ENCODE data around the gene PRELID2. TPM values are rescaled to one million over a fixed set of nuclear protein-coding genes. Genes with fewer than 3 reads are reported as not detected.
"Not testable (repeated sequence)": the region's sequence is repeated elsewhere in the genome, so short reads cannot be mapped to it uniquely, and the experiment has no call there.

The PRELID2 gene
- total RNA-seq, 3 donors from 2014 or later = 60.0 to 151 (median 77.9) TPM

DNA sequence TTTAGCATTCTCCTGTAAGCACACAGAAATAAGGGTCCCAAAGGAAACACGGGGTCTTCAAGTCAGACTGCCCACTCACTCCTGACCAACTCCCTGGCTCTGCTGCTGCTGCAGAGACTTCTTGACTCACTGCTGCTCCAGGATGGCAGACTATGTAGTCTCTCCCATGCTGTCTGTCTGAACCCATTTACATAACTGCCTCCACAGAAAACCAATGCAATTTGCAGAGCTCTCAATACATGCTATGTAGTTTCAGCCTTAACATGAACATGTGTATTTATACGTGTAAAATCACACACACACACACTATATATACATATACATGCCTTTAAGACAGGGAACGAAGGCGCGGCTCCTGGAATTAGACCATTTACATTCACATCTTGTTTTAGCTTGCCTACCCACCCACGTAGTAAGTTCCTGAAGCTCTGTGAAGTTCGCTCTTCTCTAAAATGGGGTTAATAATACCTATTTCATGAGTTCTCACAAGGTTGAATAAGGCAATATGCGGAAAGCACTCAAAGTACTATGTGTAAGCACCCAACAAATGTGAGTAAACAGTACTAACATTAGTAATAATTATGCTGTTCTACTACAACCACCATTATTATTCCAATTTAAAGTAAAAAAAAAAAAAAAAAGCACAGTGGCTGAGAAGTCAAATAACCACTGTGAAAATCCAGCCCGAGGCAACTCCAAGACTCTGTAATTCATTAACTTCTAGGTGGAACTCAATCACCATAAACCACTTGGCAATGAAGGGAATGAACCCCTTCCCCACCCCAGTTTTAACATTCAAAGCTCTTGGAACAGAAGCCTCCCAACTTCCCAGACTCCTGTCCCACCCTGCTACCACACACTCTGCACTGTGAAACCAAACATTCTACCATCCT lies 31.8 kb downstream of the PRELID2 start:
- no peak for TF ChIP-seq CTCF (IDR thresholded peaks at IDR 0.05)
- DNase-seq (peak in 1 of 3 donors; percentile 9), ATAC-seq (peak; percentile 16)
- Histone ChIP-seq H3K4me3 (no peak overlapping the region), H3K4me1 (ENCODE audit: low read depth) (no peaks in the 10 kb centered on the region), H3K9me3 (no peaks in the 10 kb centered on the region), H3K36me3 (ENCODE audit: low read depth) (no peaks in the 10 kb centered on the region)
- intact Hi-C loops (cut with DNase I, micrococcal nuclease) = no loop called here

DNA sequence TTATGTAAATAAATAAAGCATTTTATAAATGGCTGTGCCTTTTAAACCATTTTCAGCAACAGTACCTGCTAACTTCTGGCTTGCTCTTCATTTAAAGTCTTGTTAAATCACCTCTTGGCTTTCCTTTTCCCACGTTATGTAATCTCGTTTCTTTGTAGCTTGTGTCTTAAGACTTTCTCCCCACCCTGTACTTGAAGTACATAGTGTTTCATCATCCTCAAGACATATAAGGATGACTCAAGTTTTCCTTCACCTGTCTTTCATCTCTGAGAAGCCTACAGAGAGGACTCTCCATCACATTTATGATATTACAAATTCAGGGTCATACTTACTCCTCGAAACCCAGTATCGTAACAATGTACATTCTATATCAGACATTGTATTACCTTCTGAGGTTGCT lies 33.9 kb downstream of the PRELID2 start:
- intact Hi-C loops (cut with DNase I, micrococcal nuclease) = no loop called here
- Histone ChIP-seq H3K9me3 (no peaks in the 10 kb centered on the region), H3K4me3 (no peak overlapping the region), H3K4me1 (ENCODE audit: low read depth) (no peaks in the 10 kb centered on the region), H3K36me3 (ENCODE audit: low read depth) (no peaks in the 10 kb centered on the region)
- DNase-seq (no peak), ATAC-seq (no peak)
- TF ChIP-seq CTCF (IDR thresholded peaks at IDR 0.05) = no peak

- TF ChIP-seq CTCF (IDR thresholded peaks at IDR 0.05) = no peak
- Histone ChIP-seq H3K9me3 (no peaks in the 10 kb centered on the region), H3K4me1 (ENCODE audit: low read depth) (no peaks in the 10 kb centered on the region), H3K36me3 (ENCODE audit: low read depth) (no peaks in the 10 kb centered on the region), H3K4me3 (no peak overlapping the region)
- no peak for DNase-seq
- ATAC-seq = no peak
- intact Hi-C loops (cut with DNase I, micrococcal nuclease) = no loop called here
These were observed 35.0 kb downstream of the PRELID2 start for GRCh38 chr5:145800181-145800580.

DNA sequence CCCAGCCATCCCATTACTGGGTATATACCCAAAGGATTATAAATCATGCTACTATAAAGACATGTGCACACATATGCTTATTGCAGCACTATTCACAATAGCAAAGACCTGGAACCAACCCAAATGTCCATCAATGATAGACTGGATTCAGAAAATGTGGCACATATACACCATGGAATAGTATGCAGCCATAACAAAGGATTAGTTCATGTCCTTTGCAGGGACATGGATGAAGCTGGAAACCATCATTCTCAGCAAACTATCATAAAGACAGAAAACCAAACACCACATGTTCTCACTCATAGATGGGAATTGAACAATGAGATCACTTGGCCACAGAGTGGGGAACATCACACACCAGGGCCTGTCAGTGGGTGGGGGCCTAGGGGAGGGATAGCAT lies 36.6 kb downstream of the PRELID2 start:
- H3K9me3 ChIP-seq; H3K36me3 ChIP-seq (ENCODE audit: low read depth); H3K4me1 ChIP-seq (ENCODE audit: low read depth); intact Hi-C loops (cut with DNase I, micrococcal nuclease); ATAC-seq; H3K4me3 ChIP-seq; DNase-seq: not testable (repeated sequence)

GRCh38 chr5:145797336-145797735 lies 37.8 kb downstream of the PRELID2 start:
- intact Hi-C loops (cut with DNase I, micrococcal nuclease) = no loop called here
- ATAC-seq (no peak), DNase-seq (no peak)
- Histone ChIP-seq H3K36me3 (ENCODE audit: low read depth) (no peaks in the 10 kb centered on the region), H3K4me1 (ENCODE audit: low read depth) (no peaks in the 10 kb centered on the region), H3K9me3 (no peaks in the 10 kb centered on the region), H3K4me3 (no peak overlapping the region)
- TF ChIP-seq CTCF (IDR thresholded peaks at IDR 0.05) = no peak

DNA sequence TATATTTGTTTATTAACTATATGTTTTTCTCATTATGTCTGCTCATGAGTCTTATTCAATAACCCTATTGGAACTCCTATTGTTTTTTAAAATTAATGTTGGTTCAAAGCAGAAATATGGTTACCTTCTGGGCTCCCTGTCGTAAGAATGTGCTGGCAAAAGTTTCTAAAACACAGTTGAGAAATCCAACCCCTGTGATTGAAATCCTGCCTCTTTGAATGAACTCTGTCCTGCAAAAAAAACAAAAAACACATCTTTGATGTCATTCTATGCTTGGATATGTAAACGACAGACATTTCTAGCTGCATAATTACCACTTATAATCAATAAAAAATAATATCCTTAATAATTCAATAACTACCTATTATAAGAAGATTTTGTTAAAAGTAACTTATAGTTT lies 38.8 kb downstream of the PRELID2 start:
- no peak for TF ChIP-seq CTCF (IDR thresholded peaks at IDR 0.05)
- DNase-seq (no peak), ATAC-seq (no peak)
- Histone ChIP-seq H3K9me3 (no peaks in the 10 kb centered on the region), H3K4me3 (no peak overlapping the region), H3K4me1 (ENCODE audit: low read depth) (no peaks in the 10 kb centered on the region), H3K36me3 (ENCODE audit: low read depth) (no peaks in the 10 kb centered on the region)
- intact Hi-C loops (cut with DNase I, micrococcal nuclease) = no loop called here

All from mucosa of descending colon (tissue), 3 donors.